Measurements from ENCODE around the gene FSIP1. TPM values are rescaled to one million over a fixed set of nuclear protein-coding genes. Genes with fewer than 3 reads are reported as not detected.

Gene FSIP1
- total and polyA plus RNA-seq, 8 donors, result 0.11 to 0.64 (median 0.38) TPM

DNA sequence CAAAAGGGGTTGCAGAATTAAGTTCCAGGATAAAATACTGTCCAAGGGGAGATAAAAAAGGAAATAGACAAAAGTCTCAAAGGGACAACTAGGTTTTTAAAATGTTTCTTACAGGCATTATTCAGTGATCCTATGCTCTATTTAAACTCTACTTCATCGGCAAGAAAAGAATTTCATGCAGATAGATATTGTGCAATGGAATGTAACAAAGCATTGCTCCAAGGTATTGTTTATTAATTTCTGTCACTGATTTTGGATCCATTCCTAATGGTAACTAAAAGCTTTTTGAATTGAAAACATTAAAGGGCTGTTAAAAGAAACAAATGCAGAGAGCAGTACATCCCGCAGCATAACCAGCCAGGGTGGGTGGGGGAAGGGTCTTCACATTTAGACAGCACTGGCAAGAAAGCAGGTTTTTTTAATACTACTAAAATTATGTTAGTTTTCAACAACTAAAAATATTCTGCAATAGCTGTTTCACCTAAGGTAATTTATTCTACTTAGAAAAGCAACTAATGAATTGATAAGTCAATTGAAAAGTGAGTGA, 118.9 kb downstream of the FSIP1 start:
- H3K27ac ChIP-seq, result no peak overlapping the region
- TF ChIP-seq, protein P1, sequence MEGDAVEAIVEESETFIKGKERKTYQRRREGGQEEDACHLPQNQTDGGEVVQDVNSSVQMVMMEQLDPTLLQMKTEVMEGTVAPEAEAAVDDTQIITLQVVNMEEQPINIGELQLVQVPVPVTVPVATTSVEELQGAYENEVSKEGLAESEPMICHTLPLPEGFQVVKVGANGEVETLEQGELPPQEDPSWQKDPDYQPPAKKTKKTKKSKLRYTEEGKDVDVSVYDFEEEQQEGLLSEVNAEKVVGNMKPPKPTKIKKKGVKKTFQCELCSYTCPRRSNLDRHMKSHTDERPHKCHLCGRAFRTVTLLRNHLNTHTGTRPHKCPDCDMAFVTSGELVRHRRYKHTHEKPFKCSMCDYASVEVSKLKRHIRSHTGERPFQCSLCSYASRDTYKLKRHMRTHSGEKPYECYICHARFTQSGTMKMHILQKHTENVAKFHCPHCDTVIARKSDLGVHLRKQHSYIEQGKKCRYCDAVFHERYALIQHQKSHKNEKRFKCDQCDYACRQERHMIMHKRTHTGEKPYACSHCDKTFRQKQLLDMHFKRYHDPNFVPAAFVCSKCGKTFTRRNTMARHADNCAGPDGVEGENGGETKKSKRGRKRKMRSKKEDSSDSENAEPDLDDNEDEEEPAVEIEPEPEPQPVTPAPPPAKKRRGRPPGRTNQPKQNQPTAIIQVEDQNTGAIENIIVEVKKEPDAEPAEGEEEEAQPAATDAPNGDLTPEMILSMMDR (IDR thresholded peaks at IDR 0.05), result no peak
- ATAC-seq (no peak), FAIRE-seq (no peak), DNase-seq (no peak)
- peaks cover 0 to 5% (median 0%) of the 10 kb centered on the region in 4 donors for H3K27me3 ChIP-seq
- H3K4me3 ChIP-seq, result no peak overlapping the region
- H3K36me3 ChIP-seq, result no peaks in the 10 kb centered on the region
- 62 to 63% methylated on average over 2 of the region's 2 CpGs for WGBS, 2 donors
- intact Hi-C loops (cut with DNase I), result no loop called here
- no peaks in the 10 kb centered on the region for H3K9me3 ChIP-seq
- H3K4me1 ChIP-seq, result no peaks in the 10 kb centered on the region

- ATAC-seq (no peak), FAIRE-seq (no peak)
Measured at GRCh38 chr15:39661776-39662175, 120.9 kb downstream of the FSIP1 start.

DNA sequence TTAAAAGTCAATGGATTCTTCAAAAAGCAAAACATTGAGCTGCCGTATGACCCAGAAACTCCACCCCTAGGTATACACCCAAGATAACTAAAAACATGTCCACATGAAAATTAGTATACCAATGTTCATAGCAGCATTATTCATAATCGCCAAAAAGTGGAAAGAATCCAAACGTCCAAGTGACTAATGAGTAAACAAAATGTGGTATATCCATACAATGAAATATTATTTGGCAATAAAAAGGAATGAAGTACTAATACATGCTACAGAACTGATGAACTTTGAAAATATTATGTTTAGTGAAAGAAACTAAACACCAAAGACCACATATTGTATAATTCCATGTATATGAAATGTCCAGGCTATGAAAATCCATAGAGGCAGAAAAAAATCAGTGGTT, 123.9 kb downstream of the FSIP1 start:
- TF ChIP-seq, protein P1 (IDR thresholded peaks at IDR 0.05), result no peak
- no peaks in the 10 kb centered on the region for H3K27me3 ChIP-seq
- no peaks in the 10 kb centered on the region for H3K36me3 ChIP-seq
- DNase-seq, result no peak
- no peaks in the 10 kb centered on the region for H3K4me1 ChIP-seq
- no peak for ATAC-seq
- H3K27ac ChIP-seq, result no peak overlapping the region
- no peak for FAIRE-seq
- no peaks in the 10 kb centered on the region for H3K9me3 ChIP-seq
- intact Hi-C loops (cut with DNase I), result no loop called here
- H3K4me3 ChIP-seq, result no peak overlapping the region
- 71 to 78% methylated on average over 3 of the region's 3 CpGs for WGBS, 2 donors

More at GRCh38 chr15:39661776-39662175, 120.9 kb downstream of the FSIP1 start:
- DNase-seq, result no peak
- intact Hi-C loops (cut with DNase I), result no loop called here
- no peaks in the 10 kb centered on the region for H3K36me3 ChIP-seq
- H3K9me3 ChIP-seq, result no peaks in the 10 kb centered on the region
- TF ChIP-seq, protein P1 (IDR thresholded peaks at IDR 0.05), result no peak
- H3K4me3 ChIP-seq, result no peak overlapping the region
- H3K27me3 ChIP-seq, result peaks cover 0 to 5% (median 0%) of the 10 kb centered on the region in 4 donors
- no peaks in the 10 kb centered on the region for H3K4me1 ChIP-seq
- no peak overlapping the region for H3K27ac ChIP-seq

DNA sequence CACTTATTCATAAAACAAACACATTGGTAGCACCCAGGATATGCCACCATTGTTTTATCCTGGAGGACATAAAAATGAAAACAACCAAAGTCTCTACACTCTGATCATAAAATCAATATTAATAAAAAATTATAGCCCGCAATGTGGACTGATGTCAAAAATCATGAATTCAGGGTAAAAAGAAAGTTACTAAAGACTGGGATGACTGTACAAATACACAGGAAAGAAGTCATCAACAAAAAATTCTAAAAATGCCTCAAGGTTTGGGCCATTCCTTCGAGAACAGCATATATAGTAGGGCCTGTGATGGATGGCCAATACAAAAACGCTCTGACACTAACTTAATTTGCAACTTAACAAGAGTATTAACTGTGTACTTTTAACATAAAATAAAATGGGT, 125.0 kb downstream of the FSIP1 start:
- Histone ChIP-seq H3K36me3 (no peaks in the 10 kb centered on the region), H3K4me1 (no peaks in the 10 kb centered on the region), H3K4me3 (no peak overlapping the region), H3K27ac (no peak overlapping the region), H3K27me3 (no peaks in the 10 kb centered on the region), H3K9me3 (no peaks in the 10 kb centered on the region)
- ATAC-seq (no peak), FAIRE-seq (no peak), DNase-seq (no peak)
- TF ChIP-seq, protein P1 (IDR thresholded peaks at IDR 0.05), result no peak
- intact Hi-C loops (cut with DNase I), result no loop called here
- 71 to 73% methylated on average over 3 of the region's 3 CpGs for WGBS, 2 donors

- no peak for FAIRE-seq
- 79 to 87% methylated on average over 1 of the region's 1 CpG for WGBS, 2 donors
- intact Hi-C loops (cut with DNase I), result no loop called here
- no peak overlapping the region for H3K4me3 ChIP-seq
- H3K27me3 ChIP-seq, result peaks cover 0 to 2% (median 0%) of the 10 kb centered on the region in 4 donors
- no peaks in the 10 kb centered on the region for H3K9me3 ChIP-seq
- TF ChIP-seq, protein P1 (IDR thresholded peaks at IDR 0.05), result no peak
- H3K36me3 ChIP-seq, result no peaks in the 10 kb centered on the region
- no peak overlapping the region for H3K27ac ChIP-seq
- H3K4me1 ChIP-seq, result no peaks in the 10 kb centered on the region
- no peak for DNase-seq
- ATAC-seq, result no peak
Measured at GRCh38 chr15:39657181-39657580, 125.5 kb downstream of the FSIP1 start.
